DND-41 (cell line): Measurements from ENCODE around the gene MROH2A.

Experiments
- EZH2 ChIP-seq: IDR thresholded peaks from 3 replicates; pipeline ENCODE4 v1.6.1; 2012; ENCODE audit warnings: borderline replicate concordance, low read depth, mild to moderate bottlenecking, moderate library complexity, low read length, inconsistent platforms; ENCODE audit not compliant: severe bottlenecking
- TF ChIP-seq, protein P1 (sequence below): IDR thresholded peaks from 2 replicates; pipeline ENCODE4 v1.5.1; 2012; ENCODE audit warnings: borderline replicate concordance, low read length, moderate library complexity, mild to moderate bottlenecking; ENCODE audit not compliant: poor library complexity, severe bottlenecking; ENCODE audit errors: extremely low read depth

DNA sequence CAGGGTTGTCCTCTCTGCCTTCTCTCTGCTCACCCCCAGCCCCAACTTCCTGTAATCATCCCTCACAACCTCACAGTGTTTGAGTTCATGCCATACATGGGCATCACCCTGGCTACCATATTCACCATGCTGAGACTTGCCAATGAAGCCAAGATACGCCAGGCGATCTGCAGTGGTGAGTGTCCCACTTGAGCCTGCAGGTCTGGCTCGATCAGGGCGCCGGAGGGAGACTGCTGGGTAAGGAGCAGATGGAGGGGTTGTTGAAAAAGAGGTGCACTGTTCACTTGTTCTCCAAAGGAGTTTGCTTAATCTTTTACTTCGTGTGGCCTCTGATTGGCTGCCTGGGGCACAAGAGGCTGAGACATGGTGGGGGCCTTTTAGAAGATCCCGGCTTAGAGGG lies 14.6 kb downstream of the MROH2A start:
- no peak for TF ChIP-seq EZH2
- TF ChIP-seq, protein P1, sequence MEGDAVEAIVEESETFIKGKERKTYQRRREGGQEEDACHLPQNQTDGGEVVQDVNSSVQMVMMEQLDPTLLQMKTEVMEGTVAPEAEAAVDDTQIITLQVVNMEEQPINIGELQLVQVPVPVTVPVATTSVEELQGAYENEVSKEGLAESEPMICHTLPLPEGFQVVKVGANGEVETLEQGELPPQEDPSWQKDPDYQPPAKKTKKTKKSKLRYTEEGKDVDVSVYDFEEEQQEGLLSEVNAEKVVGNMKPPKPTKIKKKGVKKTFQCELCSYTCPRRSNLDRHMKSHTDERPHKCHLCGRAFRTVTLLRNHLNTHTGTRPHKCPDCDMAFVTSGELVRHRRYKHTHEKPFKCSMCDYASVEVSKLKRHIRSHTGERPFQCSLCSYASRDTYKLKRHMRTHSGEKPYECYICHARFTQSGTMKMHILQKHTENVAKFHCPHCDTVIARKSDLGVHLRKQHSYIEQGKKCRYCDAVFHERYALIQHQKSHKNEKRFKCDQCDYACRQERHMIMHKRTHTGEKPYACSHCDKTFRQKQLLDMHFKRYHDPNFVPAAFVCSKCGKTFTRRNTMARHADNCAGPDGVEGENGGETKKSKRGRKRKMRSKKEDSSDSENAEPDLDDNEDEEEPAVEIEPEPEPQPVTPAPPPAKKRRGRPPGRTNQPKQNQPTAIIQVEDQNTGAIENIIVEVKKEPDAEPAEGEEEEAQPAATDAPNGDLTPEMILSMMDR, result no peak
